ENCODE data around the gene ATP5PO. TPM values are rescaled to one million over a fixed set of nuclear protein-coding genes. Genes with fewer than 3 reads are reported as not detected.
A peak's percentile ranks its signal among the peaks of the same experiment; 100 is the strongest.

Gene ATP5PO
- total RNA-seq, 2 donors from 2014 or later = 97.0 to 130 TPM

DNA sequence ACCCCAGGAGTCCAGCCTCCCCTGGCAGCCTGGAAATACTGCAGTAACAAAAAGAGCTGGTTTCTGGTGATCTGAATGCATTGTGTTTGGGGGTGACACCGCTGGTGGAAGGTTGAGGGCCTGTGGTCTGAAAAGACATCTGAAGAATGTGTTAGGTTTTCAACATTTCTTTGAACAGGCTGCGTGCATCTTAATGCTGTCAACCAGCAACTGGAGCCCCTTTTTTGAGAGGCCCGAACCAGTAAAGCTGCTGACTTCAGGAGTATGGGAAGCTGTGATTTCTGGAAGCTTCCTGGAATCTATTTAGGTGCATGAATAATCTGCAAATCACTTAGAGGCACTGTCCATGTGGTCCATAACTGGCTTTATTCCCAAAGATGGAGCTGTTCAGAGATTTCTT is 17.0 kb downstream of the ATP5PO start:
- Histone ChIP-seq H3K36me3 (no peaks in the 10 kb centered on the region), H3K27ac (peak overlapping the region; percentile 79 to 86), H3K4me3 (no peak overlapping the region), H3K9me3 (no peaks in the 10 kb centered on the region), H3K4me1 (ENCODE audit: control insufficient read depth in 1 of 2, low read depth in 2 of 2) (peaks cover 14 to 40% of the 10 kb centered on the region in 2 donors), H3K27me3 (replicated peaks; ENCODE audit: insufficient read depth) (no peaks in the 10 kb centered on the region)
- TF ChIP-seq, protein P1, sequence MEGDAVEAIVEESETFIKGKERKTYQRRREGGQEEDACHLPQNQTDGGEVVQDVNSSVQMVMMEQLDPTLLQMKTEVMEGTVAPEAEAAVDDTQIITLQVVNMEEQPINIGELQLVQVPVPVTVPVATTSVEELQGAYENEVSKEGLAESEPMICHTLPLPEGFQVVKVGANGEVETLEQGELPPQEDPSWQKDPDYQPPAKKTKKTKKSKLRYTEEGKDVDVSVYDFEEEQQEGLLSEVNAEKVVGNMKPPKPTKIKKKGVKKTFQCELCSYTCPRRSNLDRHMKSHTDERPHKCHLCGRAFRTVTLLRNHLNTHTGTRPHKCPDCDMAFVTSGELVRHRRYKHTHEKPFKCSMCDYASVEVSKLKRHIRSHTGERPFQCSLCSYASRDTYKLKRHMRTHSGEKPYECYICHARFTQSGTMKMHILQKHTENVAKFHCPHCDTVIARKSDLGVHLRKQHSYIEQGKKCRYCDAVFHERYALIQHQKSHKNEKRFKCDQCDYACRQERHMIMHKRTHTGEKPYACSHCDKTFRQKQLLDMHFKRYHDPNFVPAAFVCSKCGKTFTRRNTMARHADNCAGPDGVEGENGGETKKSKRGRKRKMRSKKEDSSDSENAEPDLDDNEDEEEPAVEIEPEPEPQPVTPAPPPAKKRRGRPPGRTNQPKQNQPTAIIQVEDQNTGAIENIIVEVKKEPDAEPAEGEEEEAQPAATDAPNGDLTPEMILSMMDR (IDR thresholded peaks at IDR 0.05) = no peak
- ATAC-seq (ENCODE audit: insufficient number of reproducible peaks, low FRiP score, low read depth) (no peak), DNase-seq (ENCODE audit: low spot score) (no peak)

DNA sequence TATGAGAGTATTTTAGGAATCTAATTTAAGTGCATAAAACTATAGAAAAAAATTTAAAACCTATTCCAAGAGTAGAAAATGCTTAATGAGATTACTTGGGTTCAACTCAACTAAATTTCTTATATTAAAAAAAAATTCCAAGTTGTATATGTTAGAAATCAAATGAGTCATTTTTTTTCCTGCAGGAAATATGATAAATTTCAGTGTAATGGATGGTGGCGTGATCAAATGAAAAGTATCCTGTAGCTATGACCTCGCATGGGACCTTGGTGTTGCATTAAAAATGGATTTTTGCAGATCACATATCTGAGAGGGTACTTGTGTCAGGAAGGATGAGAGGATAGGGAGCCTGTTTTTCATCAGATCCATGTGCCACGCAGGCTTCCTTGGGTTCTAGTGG is 17.9 kb downstream of the ATP5PO start:
- no peaks in the 10 kb centered on the region for H3K36me3 ChIP-seq
- no peak overlapping the region for H3K4me3 ChIP-seq
- no peaks in the 10 kb centered on the region for H3K9me3 ChIP-seq
- ATAC-seq (ENCODE audit: insufficient number of reproducible peaks, low FRiP score, low read depth) (no peak), DNase-seq (ENCODE audit: low spot score) (no peak)
- no peak overlapping the region for H3K27ac ChIP-seq
- H3K27me3 ChIP-seq (replicated peaks; ENCODE audit: insufficient read depth) = no peaks in the 10 kb centered on the region
- peaks cover 14 to 35% of the 10 kb centered on the region in 2 donors for H3K4me1 ChIP-seq (ENCODE audit: control insufficient read depth in 1 of 2, low read depth in 2 of 2)
- TF ChIP-seq, protein P1 (IDR thresholded peaks at IDR 0.05) = no peak

DNA sequence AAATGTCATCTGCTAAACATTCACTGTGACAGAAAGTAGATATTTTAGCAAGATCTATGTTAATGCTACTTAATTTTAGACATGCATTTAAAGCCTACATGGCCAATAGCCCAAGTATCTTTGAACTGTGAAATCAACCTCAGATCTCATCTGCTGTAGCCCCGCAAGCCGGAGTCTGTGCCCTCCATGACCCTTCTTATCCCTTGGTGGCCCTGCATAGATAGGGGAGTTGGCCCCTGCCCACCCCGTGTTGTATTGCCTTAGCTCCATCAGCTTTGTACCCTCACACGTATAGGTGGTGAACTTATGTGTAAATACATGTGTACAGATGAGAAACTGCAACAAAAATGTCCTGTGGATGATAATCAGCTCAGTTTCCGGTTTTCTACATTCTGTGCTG is 18.5 kb downstream of the ATP5PO start:
- Histone ChIP-seq H3K4me1 (ENCODE audit: control insufficient read depth in 1 of 2, low read depth in 2 of 2) (peaks cover 14 to 34% of the 10 kb centered on the region in 2 donors), H3K36me3 (no peaks in the 10 kb centered on the region), H3K27me3 (replicated peaks; ENCODE audit: insufficient read depth) (no peaks in the 10 kb centered on the region), H3K4me3 (no peak overlapping the region), H3K9me3 (no peaks in the 10 kb centered on the region), H3K27ac (no peak overlapping the region)
- ATAC-seq (ENCODE audit: insufficient number of reproducible peaks, low FRiP score, low read depth) = no peak
- no peak for DNase-seq (ENCODE audit: low spot score)
- TF ChIP-seq, protein P1 (IDR thresholded peaks at IDR 0.05) = no peak

DNA sequence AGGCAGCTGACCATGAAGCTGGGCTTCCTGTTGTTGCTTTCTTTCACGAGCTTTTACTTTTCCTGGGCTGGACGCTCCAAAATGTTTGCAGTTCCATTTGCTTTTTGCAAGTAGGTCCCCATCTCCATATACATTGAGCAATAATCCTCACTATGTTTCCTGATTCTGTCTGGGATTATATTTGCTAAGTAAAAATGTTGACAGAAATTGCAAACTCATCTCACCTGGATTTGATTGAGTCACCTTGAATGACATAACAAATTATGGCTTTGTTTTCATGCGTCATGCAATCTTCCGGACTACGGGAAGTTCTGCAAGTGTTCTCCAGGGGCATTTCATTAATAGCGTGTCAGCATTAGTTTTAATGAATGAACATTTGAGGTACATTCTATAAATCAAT is 18.9 kb downstream of the ATP5PO start:
- Histone ChIP-seq H3K4me3 (no peak overlapping the region), H3K27me3 (replicated peaks; ENCODE audit: insufficient read depth) (no peaks in the 10 kb centered on the region), H3K9me3 (no peaks in the 10 kb centered on the region), H3K36me3 (no peaks in the 10 kb centered on the region), H3K4me1 (ENCODE audit: control insufficient read depth in 1 of 2, low read depth in 2 of 2) (peaks cover 14 to 30% of the 10 kb centered on the region in 2 donors), H3K27ac (no peak overlapping the region)
- TF ChIP-seq, protein P1 (IDR thresholded peaks at IDR 0.05) = no peak
- DNase-seq (ENCODE audit: low spot score) (no peak), ATAC-seq (ENCODE audit: insufficient number of reproducible peaks, low FRiP score, low read depth) (no peak)

DNA sequence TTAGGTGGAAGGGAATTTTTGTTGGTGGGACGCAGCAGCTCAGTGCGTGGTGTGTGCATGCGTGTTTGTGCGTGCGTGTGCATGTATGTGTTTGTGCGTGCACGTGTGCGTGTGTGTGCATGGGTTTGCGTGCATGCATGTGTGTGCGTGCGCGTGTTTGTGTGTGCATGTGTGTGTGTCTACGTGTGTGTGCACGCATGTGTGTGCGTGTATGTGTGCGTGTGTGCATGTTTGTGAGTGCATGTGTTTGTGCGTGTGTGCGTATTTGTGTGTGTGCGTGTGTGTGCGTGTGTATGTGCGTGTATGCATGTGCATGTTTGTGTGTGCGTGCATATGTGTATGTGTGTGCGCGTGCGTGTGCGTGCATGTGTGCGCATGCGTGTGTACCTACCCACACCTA is 20.2 kb downstream of the ATP5PO start:
- ATAC-seq (ENCODE audit: insufficient number of reproducible peaks, low FRiP score, low read depth) (no peak), DNase-seq (ENCODE audit: low spot score) (no peak)
- Histone ChIP-seq H3K27ac (no peak overlapping the region), H3K27me3 (replicated peaks; ENCODE audit: insufficient read depth) (no peaks in the 10 kb centered on the region), H3K36me3 (no peaks in the 10 kb centered on the region), H3K4me3 (no peak overlapping the region), H3K4me1 (ENCODE audit: control insufficient read depth in 1 of 2, low read depth in 2 of 2) (peaks cover 14 to 30% of the 10 kb centered on the region in 2 donors), H3K9me3 (no peaks in the 10 kb centered on the region)
- TF ChIP-seq, protein P1 (IDR thresholded peaks at IDR 0.05) = no peak
